ENCODE data around the gene BTBD17. TPM values are rescaled to one million over a fixed set of nuclear protein-coding genes. Genes with fewer than 3 reads are reported as not detected.

BTBD17 gene
- polyA plus RNA-seq, 2 donors = not detected

GRCh38 chr17:74353446-74354060, 8.1 kb downstream of the BTBD17 start:
- H3K27me3 ChIP-seq (ENCODE audit: control insufficient read depth in 1 of 2, insufficient read depth in 2 of 2, low read length in 2 of 2) = peaks cover 0 to 24% of the 10 kb centered on the region in 2 donors
- 69 to 77% methylated on average over 10 of the region's 10 CpGs for WGBS, 2 donors

DNA sequence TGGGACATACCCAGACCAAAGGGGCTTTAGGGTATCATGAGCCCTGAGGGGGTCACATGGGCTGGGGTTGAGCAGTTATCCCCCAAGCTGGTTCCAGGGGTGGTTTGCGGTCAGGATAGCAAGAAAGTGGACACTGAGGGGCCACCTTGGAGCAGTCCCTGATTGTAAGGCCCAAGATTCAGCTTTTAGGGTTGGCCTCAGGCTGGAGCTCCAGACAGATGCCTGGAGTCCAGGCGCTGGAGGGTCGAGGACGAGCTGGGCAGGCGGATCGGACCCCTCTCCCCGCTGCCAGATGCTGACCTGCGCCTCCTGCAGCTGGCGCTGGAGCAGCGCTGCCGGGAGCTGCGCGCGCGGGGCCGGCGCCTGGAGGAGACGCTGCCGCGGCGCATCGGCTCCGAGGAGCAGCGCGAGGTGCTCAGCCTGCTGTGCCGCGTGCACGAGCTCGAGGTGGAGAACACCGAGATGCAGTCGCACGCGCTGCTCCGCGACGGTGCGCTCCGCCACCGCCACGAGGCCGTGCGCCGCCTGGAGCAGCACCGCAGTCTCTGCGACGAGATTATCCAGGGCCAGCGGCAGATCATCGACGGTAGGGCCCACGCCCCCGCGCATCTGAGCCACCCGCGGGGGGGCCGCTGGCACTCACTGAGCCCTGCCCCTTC, 10.0 kb downstream of the BTBD17 start:
- WGBS, 2 donors = 7 to 9% methylated on average over 40 to 55 of the region's 55 CpGs
- Histone ChIP-seq H3K36me3 (ENCODE audit: control insufficient read depth in 2 of 2, insufficient read depth in 2 of 2, low read length in 1 of 2) (no peaks in the 10 kb centered on the region), H3K4me1 (ENCODE audit: control insufficient read depth in 2 of 2, insufficient read depth in 2 of 2, low read length in 1 of 2) (peaks cover 0 to 3% of the 10 kb centered on the region in 2 donors), H3K27me3 (ENCODE audit: control insufficient read depth in 1 of 2, insufficient read depth in 2 of 2, low read length in 2 of 2) (peaks cover 0 to 20% of the 10 kb centered on the region in 2 donors), H3K4me3 (ENCODE audit: low read depth in 1 of 2, low read length in 2 of 2) (no peak overlapping the region), H3K27ac (ENCODE audit: low read depth in 2 of 2, low read length in 1 of 2) (no peak overlapping the region), H3K9me3 (ENCODE audit: control insufficient read depth in 2 of 2, insufficient read depth in 1 of 2, low read depth in 1 of 2, low read length in 1 of 2) (no peaks in the 10 kb centered on the region)

More at GRCh38 chr17:74353446-74354060, 8.1 kb downstream of the BTBD17 start:
- peaks cover 0 to 12% of the 10 kb centered on the region in 2 donors for H3K4me1 ChIP-seq (ENCODE audit: control insufficient read depth in 2 of 2, insufficient read depth in 2 of 2, low read length in 1 of 2)
- peaks cover 0 to 3% of the 10 kb centered on the region in 2 donors for H3K9me3 ChIP-seq (ENCODE audit: control insufficient read depth in 2 of 2, insufficient read depth in 1 of 2, low read depth in 1 of 2, low read length in 1 of 2)
- H3K27ac ChIP-seq (ENCODE audit: low read depth in 2 of 2, low read length in 1 of 2) = no peak overlapping the region
- no peaks in the 10 kb centered on the region for H3K36me3 ChIP-seq (ENCODE audit: control insufficient read depth in 2 of 2, insufficient read depth in 2 of 2, low read length in 1 of 2)
- no peak overlapping the region for H3K4me3 ChIP-seq (ENCODE audit: low read depth in 1 of 2, low read length in 2 of 2)

- WGBS, 2 donors = 81% methylated on average over 20 of the region's 20 CpGs
- Histone ChIP-seq H3K36me3 (ENCODE audit: control insufficient read depth in 2 of 2, insufficient read depth in 2 of 2, low read length in 1 of 2) (no peaks in the 10 kb centered on the region), H3K4me1 (ENCODE audit: control insufficient read depth in 2 of 2, insufficient read depth in 2 of 2, low read length in 1 of 2) (no peaks in the 10 kb centered on the region), H3K4me3 (ENCODE audit: low read depth in 1 of 2, low read length in 2 of 2) (no peak overlapping the region), H3K27me3 (ENCODE audit: control insufficient read depth in 1 of 2, insufficient read depth in 2 of 2, low read length in 2 of 2) (peaks cover 0 to 12% of the 10 kb centered on the region in 2 donors), H3K27ac (ENCODE audit: low read depth in 2 of 2, low read length in 1 of 2) (no peak overlapping the region), H3K9me3 (ENCODE audit: control insufficient read depth in 2 of 2, insufficient read depth in 1 of 2, low read depth in 1 of 2, low read length in 1 of 2) (no peaks in the 10 kb centered on the region)
Measured at GRCh38 chr17:74350486-74350885, 11.2 kb downstream of the BTBD17 start.

GRCh38 chr17:74349120-74349519, 12.5 kb downstream of the BTBD17 start:
- Histone ChIP-seq H3K4me3 (ENCODE audit: low read depth in 1 of 2, low read length in 2 of 2) (no peak overlapping the region), H3K27me3 (ENCODE audit: control insufficient read depth in 1 of 2, insufficient read depth in 2 of 2, low read length in 2 of 2) (peaks cover 0 to 9% of the 10 kb centered on the region in 2 donors), H3K9me3 (ENCODE audit: control insufficient read depth in 2 of 2, insufficient read depth in 1 of 2, low read depth in 1 of 2, low read length in 1 of 2) (no peaks in the 10 kb centered on the region), H3K27ac (ENCODE audit: low read depth in 2 of 2, low read length in 1 of 2) (no peak overlapping the region), H3K36me3 (ENCODE audit: control insufficient read depth in 2 of 2, insufficient read depth in 2 of 2, low read length in 1 of 2) (no peaks in the 10 kb centered on the region), H3K4me1 (ENCODE audit: control insufficient read depth in 2 of 2, insufficient read depth in 2 of 2, low read length in 1 of 2) (no peaks in the 10 kb centered on the region)
- WGBS, 2 donors = 49 to 64% methylated on average over 19 of the region's 19 CpGs

GRCh38 chr17:74347646-74348045, 14.0 kb downstream of the BTBD17 start:
- H3K9me3 ChIP-seq (ENCODE audit: control insufficient read depth in 2 of 2, insufficient read depth in 1 of 2, low read depth in 1 of 2, low read length in 1 of 2) = no peaks in the 10 kb centered on the region
- peaks cover 0 to 6% of the 10 kb centered on the region in 2 donors for H3K27me3 ChIP-seq (ENCODE audit: control insufficient read depth in 1 of 2, insufficient read depth in 2 of 2, low read length in 2 of 2)
- WGBS, 2 donors = 81 to 83% methylated on average over 13 to 14 of the region's 14 CpGs
- no peak overlapping the region for H3K4me3 ChIP-seq (ENCODE audit: low read depth in 1 of 2, low read length in 2 of 2)
- no peaks in the 10 kb centered on the region for H3K36me3 ChIP-seq (ENCODE audit: control insufficient read depth in 2 of 2, insufficient read depth in 2 of 2, low read length in 1 of 2)
- no peaks in the 10 kb centered on the region for H3K4me1 ChIP-seq (ENCODE audit: control insufficient read depth in 2 of 2, insufficient read depth in 2 of 2, low read length in 1 of 2)
- H3K27ac ChIP-seq (ENCODE audit: low read depth in 2 of 2, low read length in 1 of 2) = no peak overlapping the region

- Histone ChIP-seq H3K27me3 (ENCODE audit: control insufficient read depth in 1 of 2, insufficient read depth in 2 of 2, low read length in 2 of 2) (peaks cover 0 to 3% of the 10 kb centered on the region in 2 donors), H3K9me3 (ENCODE audit: control insufficient read depth in 2 of 2, insufficient read depth in 1 of 2, low read depth in 1 of 2, low read length in 1 of 2) (peaks cover 0 to 3% of the 10 kb centered on the region in 2 donors), H3K4me3 (ENCODE audit: low read depth in 1 of 2, low read length in 2 of 2) (no peak overlapping the region), H3K36me3 (ENCODE audit: control insufficient read depth in 2 of 2, insufficient read depth in 2 of 2, low read length in 1 of 2) (no peaks in the 10 kb centered on the region), H3K4me1 (ENCODE audit: control insufficient read depth in 2 of 2, insufficient read depth in 2 of 2, low read length in 1 of 2) (no peaks in the 10 kb centered on the region), H3K27ac (ENCODE audit: low read depth in 2 of 2, low read length in 1 of 2) (no peak overlapping the region)
- 52 to 57% methylated on average over 12 to 13 of the region's 13 CpGs for WGBS, 2 donors
Measured at GRCh38 chr17:74345433-74346241, 16.0 kb downstream of the BTBD17 start.

- H3K4me3 ChIP-seq (ENCODE audit: low read depth in 1 of 2, low read length in 2 of 2) = no peak overlapping the region
- 72 to 86% methylated on average over 18 to 21 of the region's 21 CpGs for WGBS, 2 donors
Measured at GRCh38 chr17:74344658-74345057, 17.0 kb downstream of the BTBD17 start.

DNA sequence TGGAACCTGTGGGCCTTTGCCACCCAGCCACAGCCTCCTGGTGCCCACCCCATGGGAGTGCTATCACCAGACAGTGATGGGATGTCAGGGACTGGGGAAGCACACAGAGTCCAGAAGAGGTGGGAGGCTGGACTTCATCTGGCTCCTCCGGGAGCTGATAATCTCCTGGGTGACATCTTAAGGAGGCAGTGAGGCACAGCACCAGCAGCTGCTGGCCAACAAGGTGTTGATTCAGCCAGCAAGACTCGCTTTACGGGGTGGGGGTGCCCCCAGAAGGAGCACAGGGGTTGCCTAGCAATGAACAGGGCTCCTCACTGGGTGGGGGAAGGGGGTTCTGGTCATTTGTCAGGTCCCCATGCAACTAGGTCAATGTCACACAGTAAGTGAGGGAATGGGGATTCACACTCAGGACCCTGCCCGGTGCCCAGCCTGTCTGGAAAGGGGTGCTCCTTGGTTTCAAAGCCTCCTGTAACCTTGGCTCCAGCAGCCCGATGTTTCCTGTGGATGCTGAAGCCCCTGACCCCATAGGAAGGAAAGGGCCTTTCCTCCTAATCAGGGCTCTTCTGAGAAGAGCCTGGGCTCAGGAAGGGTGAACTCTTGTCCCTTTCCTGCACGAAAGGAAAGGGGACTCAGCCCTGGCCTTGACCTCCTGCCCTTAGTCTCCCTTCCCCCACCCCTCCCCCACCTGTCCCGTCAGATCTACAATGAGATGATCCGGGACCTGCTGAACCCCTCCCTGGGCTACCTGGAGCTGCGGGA, 18.0 kb downstream of the BTBD17 start:
- Histone ChIP-seq H3K4me3 (ENCODE audit: low read depth in 1 of 2, low read length in 2 of 2) (no peak overlapping the region), H3K27ac (ENCODE audit: low read depth in 2 of 2, low read length in 1 of 2) (no peak overlapping the region), H3K9me3 (ENCODE audit: control insufficient read depth in 2 of 2, insufficient read depth in 1 of 2, low read depth in 1 of 2, low read length in 1 of 2) (peaks cover 0 to 3% of the 10 kb centered on the region in 2 donors), H3K27me3 (ENCODE audit: control insufficient read depth in 1 of 2, insufficient read depth in 2 of 2, low read length in 2 of 2) (no peaks in the 10 kb centered on the region), H3K4me1 (ENCODE audit: control insufficient read depth in 2 of 2, insufficient read depth in 2 of 2, low read length in 1 of 2) (no peaks in the 10 kb centered on the region), H3K36me3 (ENCODE audit: control insufficient read depth in 2 of 2, insufficient read depth in 2 of 2, low read length in 1 of 2) (no peaks in the 10 kb centered on the region)
- WGBS, 2 donors = 59 to 65% methylated on average over 9 of the region's 9 CpGs

More at GRCh38 chr17:74344658-74345057, 17.0 kb downstream of the BTBD17 start:
- Histone ChIP-seq H3K27ac (ENCODE audit: low read depth in 2 of 2, low read length in 1 of 2) (no peak overlapping the region), H3K27me3 (ENCODE audit: control insufficient read depth in 1 of 2, insufficient read depth in 2 of 2, low read length in 2 of 2) (no peaks in the 10 kb centered on the region), H3K9me3 (ENCODE audit: control insufficient read depth in 2 of 2, insufficient read depth in 1 of 2, low read depth in 1 of 2, low read length in 1 of 2) (peaks cover 0 to 3% of the 10 kb centered on the region in 2 donors), H3K4me1 (ENCODE audit: control insufficient read depth in 2 of 2, insufficient read depth in 2 of 2, low read length in 1 of 2) (no peaks in the 10 kb centered on the region), H3K36me3 (ENCODE audit: control insufficient read depth in 2 of 2, insufficient read depth in 2 of 2, low read length in 1 of 2) (no peaks in the 10 kb centered on the region)

GRCh38 chr17:74343121-74343520, 18.5 kb downstream of the BTBD17 start:
- no peaks in the 10 kb centered on the region for H3K27me3 ChIP-seq (ENCODE audit: control insufficient read depth in 1 of 2, insufficient read depth in 2 of 2, low read length in 2 of 2)
- H3K4me3 ChIP-seq (ENCODE audit: low read depth in 1 of 2, low read length in 2 of 2) = no peak overlapping the region
- 84 to 93% methylated on average over 8 of the region's 8 CpGs for WGBS, 2 donors

More at GRCh38 chr17:74343121-74343520, 18.5 kb downstream of the BTBD17 start:
- Histone ChIP-seq H3K36me3 (ENCODE audit: control insufficient read depth in 2 of 2, insufficient read depth in 2 of 2, low read length in 1 of 2) (no peaks in the 10 kb centered on the region), H3K4me1 (ENCODE audit: control insufficient read depth in 2 of 2, insufficient read depth in 2 of 2, low read length in 1 of 2) (no peaks in the 10 kb centered on the region), H3K27ac (ENCODE audit: low read depth in 2 of 2, low read length in 1 of 2) (no peak overlapping the region), H3K9me3 (ENCODE audit: control insufficient read depth in 2 of 2, insufficient read depth in 1 of 2, low read depth in 1 of 2, low read length in 1 of 2) (peaks cover 0 to 3% of the 10 kb centered on the region in 2 donors)
